IMR-90 (cell line): Measurements from ENCODE around the gene SRGAP2C. TPM values are rescaled to one million over a fixed set of nuclear protein-coding genes. Genes with fewer than 3 reads are reported as not detected.
"Not testable (repeated sequence)": the region's sequence is repeated elsewhere in the genome, so short reads cannot be mapped to it uniquely, and the experiment has no call there.

ENCODE experiments used
- ATAC-seq: fragments of 200-7000 bp; cut with Tn5 transposase; 2 replicates; pipeline ENCODE4 v1.9.1; 2020; ENCODE audit warnings: low read depth, mild to moderate bottlenecking, moderate library complexity
- BruUV-seq: library from RNA; stranded (reverse); fragments of 400-500 nt; replicated peaks from 2 replicates; lab custom pipeline; 2021; lab: Mats Ljungman, UMichigan
- CTCF ChIA-PET: fragments of 300-600 bp; formaldehyde crosslinking; extraction: SDS; loops from one replicate; lab custom pipeline; 2021; ENCODE audit warnings: antibody characterized with exemption; lab: Yijun Ruan, JAX
- POLR2A ChIA-PET: fragments of 300-600 bp; sonication (Branson Sonifier 250); formaldehyde crosslinking; loops from one replicate; lab custom pipeline; 2022; ENCODE audit warnings: antibody characterized with exemption; ENCODE audit not compliant: unreplicated experiment; lab: Charles Lee
- DNase-seq: peaks from one replicate; pipeline ENCODE4 v3.0.0; 2013
- H2AFZ ChIP-seq: replicated peaks from 2 replicates; pipeline ENCODE3; 2013; ENCODE audit warnings: low read length, mild to moderate bottlenecking; ENCODE audit not compliant: poor library complexity
- H2AK5ac ChIP-seq: 2 replicates; pipeline ENCODE4 v1.6.1; 2013; ENCODE audit warnings: low read depth, low read length, inconsistent platforms
- H2AK9ac ChIP-seq: replicated peaks from 2 replicates; pipeline ENCODE3; 2013; ENCODE audit warnings: mild to moderate bottlenecking, low read depth, low read length, moderate library complexity; ENCODE audit not compliant: poor library complexity
- H2BK120ac ChIP-seq: 2 replicates; pipeline ENCODE4 v1.6.1; 2013; ENCODE audit warnings: low read depth, low read length, inconsistent platforms
- H2BK15ac ChIP-seq: 3 replicates; pipeline ENCODE4 v1.6.1; 2013; ENCODE audit warnings: low read depth, low read length, inconsistent platforms
- H2BK20ac ChIP-seq: 2 replicates; pipeline ENCODE4 v1.6.1; 2013; ENCODE audit warnings: low read depth, mild to moderate bottlenecking, inconsistent platforms, low read length, moderate library complexity
- H2BK5ac ChIP-seq: 2 replicates; pipeline ENCODE4 v1.6.1; 2013; ENCODE audit warnings: mild to moderate bottlenecking, low read depth, low read length, inconsistent platforms; ENCODE audit not compliant: poor library complexity, severe bottlenecking
- H3K14ac ChIP-seq: replicated peaks from 2 replicates; pipeline ENCODE4 v1.6.1; 2013; ENCODE audit warnings: low read depth, low read length, inconsistent platforms
- H3K18ac ChIP-seq: 2 replicates; pipeline ENCODE4 v1.6.1; 2013; ENCODE audit warnings: low read depth, low read length, control low read depth
- H3K23ac ChIP-seq: 2 replicates; pipeline ENCODE4 v1.6.1; 2013; ENCODE audit warnings: low read depth, low read length, inconsistent platforms
- H3K27ac ChIP-seq: 2 replicates; pipeline ENCODE4 v1.5.1; 2013; ENCODE audit warnings: mild to moderate bottlenecking, control low read depth, low read length; ENCODE audit not compliant: insufficient read depth
- H3K27me3 ChIP-seq: 2 replicates; pipeline ENCODE4 v1.6.1; 2013; ENCODE audit warnings: low read length; ENCODE audit not compliant: control insufficient read depth, insufficient read depth
- H3K36me3 ChIP-seq: 2 replicates; pipeline ENCODE4 v1.6.1; 2013; ENCODE audit warnings: low read length, mixed read lengths; ENCODE audit not compliant: control insufficient read depth, insufficient read depth
- H3K4ac ChIP-seq: 2 replicates; pipeline ENCODE4 v1.6.1; 2013; ENCODE audit warnings: low read depth, low read length, inconsistent platforms
- H3K4me1 ChIP-seq: 2 replicates; pipeline ENCODE4 v1.6.1; 2013; ENCODE audit warnings: low read length, mixed read lengths; ENCODE audit not compliant: control insufficient read depth, insufficient read depth
- H3K4me2 ChIP-seq: 2 replicates; pipeline ENCODE4 v1.6.1; 2013; ENCODE audit warnings: low read depth, mild to moderate bottlenecking, control low read depth, low read length, moderate library complexity
- H3K4me3 ChIP-seq: 2 replicates; pipeline ENCODE4 v1.5.1; 2013; ENCODE audit warnings: low read depth, mild to moderate bottlenecking, control low read depth, low read length, moderate library complexity; ENCODE audit not compliant: insufficient read depth
- H3K56ac ChIP-seq: 2 replicates; pipeline ENCODE4 v1.6.1; 2013; ENCODE audit warnings: low read length, inconsistent platforms; ENCODE audit not compliant: insufficient read depth; ENCODE audit errors: extremely low read depth
- H3K79me1 ChIP-seq, 2 experiments: 2 replicates each; pipeline ENCODE4 v1.6.1; 2013; ENCODE audit warnings: low read length in 2 of 2, inconsistent platforms in 1 of 2, low read depth in 1 of 2
- H3K9ac ChIP-seq: 2 replicates; pipeline ENCODE4 v1.6.1; 2013; ENCODE audit warnings: low read depth, low read length, control low read depth
- H3K9me1 ChIP-seq: 2 replicates; pipeline ENCODE4 v1.6.1; 2013; ENCODE audit warnings: low read length, inconsistent platforms; ENCODE audit not compliant: insufficient read depth
- H3K9me3 ChIP-seq: 2 replicates; pipeline ENCODE4 v1.6.1; 2013; ENCODE audit warnings: low read length; ENCODE audit not compliant: control insufficient read depth, insufficient read depth
- H4K20me1 ChIP-seq: 2 replicates; pipeline ENCODE4 v1.6.1; 2013; ENCODE audit warnings: low read length, inconsistent platforms; ENCODE audit not compliant: insufficient read depth
- H4K5ac ChIP-seq: 2 replicates; pipeline ENCODE4 v1.6.1; 2013; ENCODE audit warnings: mild to moderate bottlenecking, low read depth, low read length, control low read depth
- H4K8ac ChIP-seq, 2 experiments: 2 replicates each; pipeline ENCODE4 v1.6.1; 2013; ENCODE audit warnings: low read depth in 2 of 2, low read length in 2 of 2, control low read depth in 1 of 2, inconsistent platforms in 1 of 2
- H4K91ac ChIP-seq: 2 replicates; pipeline ENCODE4 v1.6.1; 2013; ENCODE audit warnings: low read depth, low read length, inconsistent platforms; ENCODE audit not compliant: insufficient read depth
- WGBS, 2 experiments: methylation state at CpG; one replicate each; pipeline versions ENCODE4 v1.1.5 to v1.1.7; 2013; ENCODE audit warnings: missing lambda C conversion rate in 2 of 2; ENCODE audit not compliant: insufficient read length in 1 of 2; ENCODE audit errors: extremely low coverage in 2 of 2; 5-methylcytosine and 5-hydroxymethylcytosine counted together
- dilution Hi-C: fragments of 300-500 bp; cut with HindIII; formaldehyde crosslinking; loops from one replicate; pipeline ENCODE4 v1.14.3; 2018; ENCODE audit warnings: low sequenced_read_pairs; ENCODE audit not compliant: unreplicated experiment
- in situ Hi-C: fragments of 300-500 bp; cut with MboI; formaldehyde crosslinking; loops from 3 replicates; pipeline ENCODE4 v1.14.3; 2019; ENCODE audit warnings: low sequenced_read_pairs, inconsistent platforms, mixed read lengths
- intact Hi-C: fragments of 100-400 bp; cut with micrococcal nuclease; formaldehyde crosslinking; loops from 2 replicates; pipeline ENCODE4 v1.10.0; 2022
- polyA plus RNA-seq, 3 experiments: library from polyadenylated mRNA; depleted of rRNA; stranded (reverse); fragments of >200 nt; gene quantifications; 2 replicates each; pipeline ENCODE4 v1.2.3, GENCODE V29; 2012; ENCODE audit warnings: low replicate concordance in 1 of 3
- total RNA-seq: library from RNA; depleted of rRNA; stranded (reverse); fragments of >200 nt; gene quantifications from 2 replicates; pipeline ENCODE4 v1.2.3, GENCODE V29; 2012

Gene SRGAP2C
- total and polyA plus RNA-seq, 2 of the 4 experiments (the other 2 are of a cell fraction) = 5.6 to 12.7 TPM

DNA sequence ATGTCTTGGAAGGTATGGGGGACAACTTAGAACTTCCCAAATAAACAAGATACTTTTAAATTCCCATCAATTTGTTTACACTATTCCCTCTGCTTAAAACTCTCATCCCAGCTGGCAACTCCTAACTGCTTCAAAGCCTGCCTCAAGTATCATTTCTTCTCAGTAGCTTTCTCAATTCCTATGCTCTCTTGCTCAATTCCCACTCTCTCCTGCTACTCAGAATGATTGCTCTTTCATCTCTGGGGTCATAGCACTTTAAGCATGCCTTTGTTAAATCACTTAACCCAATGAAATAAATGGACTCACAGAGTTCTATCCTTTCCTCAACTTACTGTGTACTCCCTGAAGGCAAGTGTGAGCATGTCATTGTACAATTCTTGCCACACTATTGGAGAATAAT lies 19.5 kb upstream of the SRGAP2C start:
- H2AK5ac ChIP-seq, H2BK5ac ChIP-seq, H2AFZ ChIP-seq, CTCF ChIA-PET, H3K56ac ChIP-seq, ATAC-seq, H4K5ac ChIP-seq, H2AK9ac ChIP-seq, intact Hi-C loops, H2BK120ac ChIP-seq, H3K9me1 ChIP-seq, H3K9ac ChIP-seq, H4K8ac ChIP-seq, H3K27me3 ChIP-seq, H3K79me1 ChIP-seq, H3K4me1 ChIP-seq, H2BK15ac ChIP-seq, H3K4me2 ChIP-seq, H3K27ac ChIP-seq, H3K9me3 ChIP-seq, in situ Hi-C loops, H3K36me3 ChIP-seq, dilution Hi-C loops, H4K91ac ChIP-seq, H3K4me3 ChIP-seq, H3K4ac ChIP-seq, H3K18ac ChIP-seq, H2BK20ac ChIP-seq, BruUV-seq, H4K20me1 ChIP-seq, H3K23ac ChIP-seq, POLR2A ChIA-PET, H3K14ac ChIP-seq: not testable (repeated sequence)
- DNase-seq = peak; percentile 0

DNA sequence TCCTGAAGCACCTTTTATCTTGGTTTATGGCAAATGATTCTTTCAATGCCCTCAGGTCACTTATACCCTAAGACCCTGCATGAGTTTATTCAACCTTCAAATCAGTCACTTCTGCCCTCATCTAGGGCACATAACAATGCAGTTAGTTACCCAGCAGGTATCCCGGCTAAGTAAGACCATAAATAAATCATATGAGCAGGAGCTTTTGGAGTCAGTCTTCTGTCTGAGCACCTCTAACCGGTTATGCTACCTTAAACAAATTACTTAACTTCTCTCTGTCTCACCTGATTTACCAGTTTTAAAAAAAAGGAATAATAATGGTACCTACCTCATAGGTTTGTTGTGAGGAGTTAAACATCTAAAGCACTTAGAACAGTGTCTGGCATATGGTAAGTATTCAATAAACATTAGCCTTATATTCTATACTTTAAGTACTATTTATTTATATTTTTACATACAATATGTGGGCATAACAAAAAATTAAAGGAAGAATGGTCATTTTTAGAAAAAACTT lies 17.5 kb upstream of the SRGAP2C start:
- H3K4me1 ChIP-seq, H2BK120ac ChIP-seq, H4K5ac ChIP-seq, ATAC-seq, H2AFZ ChIP-seq, H4K20me1 ChIP-seq, H3K27ac ChIP-seq, H4K8ac ChIP-seq, H2AK9ac ChIP-seq, H3K9ac ChIP-seq, POLR2A ChIA-PET, H3K4me3 ChIP-seq, H2BK15ac ChIP-seq, H3K23ac ChIP-seq, H3K4me2 ChIP-seq, H3K79me1 ChIP-seq, DNase-seq, H3K18ac ChIP-seq, H2BK20ac ChIP-seq, H3K27me3 ChIP-seq, BruUV-seq, H3K36me3 ChIP-seq, CTCF ChIA-PET, intact Hi-C loops, H3K56ac ChIP-seq, H2AK5ac ChIP-seq, H3K9me3 ChIP-seq, H3K9me1 ChIP-seq, dilution Hi-C loops, H3K4ac ChIP-seq, H4K91ac ChIP-seq, H3K14ac ChIP-seq, in situ Hi-C loops, H2BK5ac ChIP-seq: not testable (repeated sequence)
- WGBS, 2 experiments = no CpG with 5 or more reads among the region's 2 CpGs
